GM21717 (cell line): Measurements from ENCODE around the gene FAM216B.
"Not testable (repeated sequence)": the region's sequence is repeated elsewhere in the genome, so short reads cannot be mapped to it uniquely, and the experiment has no call there.

ENCODE experiments used
- ATAC-seq: cut with Tn5 transposase; IDR thresholded peaks from one replicate; pipeline ENCODE4 v1.9.1; 2021; ENCODE audit warnings: mild to moderate bottlenecking, moderate library complexity; ENCODE audit not compliant: unreplicated experiment

Gene FAM216B

GRCh38 chr13:42777467-42777866, 3.9 kb upstream of the FAM216B start:
- ATAC-seq, result no peak

- no peak for ATAC-seq
These were observed 1.3 kb upstream of the FAM216B start for GRCh38 chr13:42780044-42780443.

DNA sequence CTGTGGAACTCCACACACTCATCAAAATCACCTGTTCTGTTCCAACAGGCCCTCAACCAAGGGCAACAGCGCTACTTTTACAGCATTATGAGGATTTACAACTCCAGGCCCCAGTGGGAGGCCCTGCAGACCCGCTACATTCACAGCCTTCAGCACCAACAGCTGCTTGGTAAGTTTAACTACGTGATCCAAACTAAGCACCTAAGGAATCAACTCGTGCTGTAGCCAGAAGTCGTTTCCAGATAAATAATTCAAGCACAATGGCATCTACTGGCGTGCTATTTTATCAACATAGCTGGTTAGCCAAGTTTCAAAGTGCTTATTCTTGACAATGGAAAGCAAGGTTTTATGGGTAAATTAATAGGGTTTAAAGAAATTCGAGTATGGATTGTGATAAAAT, 5.3 kb downstream of the FAM216B start:
- no peak for ATAC-seq

DNA sequence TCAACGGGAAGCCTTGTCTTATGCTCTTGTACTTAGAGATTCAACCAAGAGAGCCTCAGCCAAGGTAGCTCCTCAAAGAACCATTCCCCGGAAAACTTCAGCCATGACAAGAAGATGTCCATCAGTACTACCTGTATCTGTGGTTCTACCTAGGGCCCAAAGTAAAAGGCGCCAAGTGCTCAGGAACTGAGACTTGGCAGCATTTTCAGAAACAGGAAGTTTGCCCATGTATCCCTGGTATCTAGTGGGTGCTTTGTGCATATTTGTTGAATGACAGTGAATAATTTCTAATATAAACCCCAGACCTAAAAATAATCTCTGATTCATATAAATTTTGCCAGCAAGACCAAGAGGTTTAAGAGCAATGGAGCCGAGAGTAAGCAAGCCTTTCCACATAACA, 7.2 kb downstream of the FAM216B start:
- ATAC-seq, result no peak

DNA sequence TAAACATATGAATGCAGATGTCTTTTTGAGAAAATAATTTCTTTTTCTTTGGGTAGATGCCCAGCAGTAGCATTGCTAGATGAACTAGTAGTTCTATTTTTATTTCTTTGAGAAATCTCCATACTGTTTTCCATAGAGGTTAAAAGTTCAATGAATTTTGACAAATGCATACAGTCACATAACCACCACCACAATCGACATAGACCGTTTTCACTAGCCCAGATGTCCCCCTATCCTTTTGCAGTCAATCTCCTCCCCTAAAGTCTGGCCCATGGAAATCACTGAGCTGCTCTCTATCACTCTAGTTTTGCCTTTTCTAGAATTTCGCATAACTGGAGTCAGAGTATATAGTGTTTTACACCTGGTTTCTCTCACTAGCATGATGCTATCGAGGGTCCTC, 10.8 kb downstream of the FAM216B start:
- no peak for ATAC-seq

- no peak for ATAC-seq
These were observed 13.3 kb downstream of the FAM216B start for GRCh38 chr13:42794577-42795275.

GRCh38 chr13:42795666-42796065, 14.3 kb downstream of the FAM216B start:
- ATAC-seq, result no peak

- no peak for ATAC-seq
These were observed 15.5 kb downstream of the FAM216B start for GRCh38 chr13:42796747-42797356.

DNA sequence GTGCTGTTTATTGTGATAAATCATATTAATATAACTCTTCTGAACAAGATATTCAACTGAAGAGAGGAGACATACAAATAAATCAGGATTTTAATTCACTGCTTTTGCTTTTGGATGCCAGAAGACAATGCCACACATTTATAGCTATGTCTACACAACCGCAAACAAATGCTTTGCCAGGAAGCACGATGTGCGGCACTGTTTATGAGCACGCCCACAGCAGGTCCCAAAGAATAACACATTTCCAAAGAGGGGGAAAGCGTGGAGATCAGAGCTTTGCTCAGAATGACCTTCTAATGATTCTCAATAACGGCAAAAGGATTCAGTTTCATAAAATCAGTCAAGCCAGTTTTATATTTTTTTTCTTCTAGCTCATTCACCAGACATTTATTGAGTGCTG, 16.7 kb downstream of the FAM216B start:
- ATAC-seq, result no peak

DNA sequence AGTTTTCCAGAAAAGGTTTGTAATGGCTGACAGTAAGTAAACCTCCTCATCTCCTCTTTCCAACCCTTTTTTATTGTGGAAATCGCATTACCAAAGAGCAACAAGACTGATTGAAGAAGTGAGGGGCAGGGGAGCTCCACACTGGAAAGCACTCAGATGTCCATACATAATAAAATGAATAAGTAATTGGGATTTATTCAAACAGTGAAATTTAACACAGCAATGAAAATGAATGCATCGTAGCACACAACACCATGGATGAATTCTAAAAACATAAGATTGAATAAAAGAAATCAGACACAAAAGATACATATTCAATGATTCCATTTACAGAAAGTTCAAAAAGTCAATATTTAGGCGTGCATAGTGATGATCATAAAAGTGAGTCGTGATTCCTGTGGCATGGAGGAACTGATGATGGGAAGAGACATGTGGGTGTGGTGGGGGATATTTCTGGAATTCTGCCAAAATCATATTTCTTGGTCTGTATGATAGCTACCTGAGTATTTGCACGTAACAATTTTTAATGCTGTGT, 18.8 kb downstream of the FAM216B start:
- no peak for ATAC-seq

DNA sequence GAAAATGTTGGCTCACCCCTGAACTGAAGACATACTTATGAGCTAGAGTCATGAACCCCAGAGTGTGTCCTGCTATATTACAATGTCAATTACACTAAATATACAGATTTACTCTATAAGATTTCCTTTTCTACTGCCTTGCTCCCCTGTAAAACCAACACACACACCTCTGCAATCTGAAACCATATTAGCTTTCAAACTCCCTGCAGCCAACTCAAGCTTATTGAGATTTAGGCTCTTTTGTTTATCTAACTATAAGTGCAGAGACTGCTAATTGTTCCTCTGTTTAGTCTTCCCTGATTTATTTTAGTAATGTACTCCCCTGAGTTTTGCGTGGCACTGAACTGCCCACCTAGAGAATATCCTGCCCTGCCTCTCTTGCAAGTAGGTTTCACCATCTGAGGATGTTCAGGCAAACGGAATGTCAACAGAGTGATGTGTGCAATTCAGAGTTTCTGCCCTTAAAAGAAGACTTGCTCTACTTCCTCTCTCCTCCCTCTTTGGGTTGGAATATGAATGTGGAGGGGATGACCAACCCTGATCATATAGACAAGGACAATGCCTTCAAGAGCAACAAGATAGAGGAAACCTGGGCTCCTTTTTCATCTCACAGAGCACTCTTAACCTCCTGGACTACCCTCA, 22.3 kb downstream of the FAM216B start:
- no peak for ATAC-seq

DNA sequence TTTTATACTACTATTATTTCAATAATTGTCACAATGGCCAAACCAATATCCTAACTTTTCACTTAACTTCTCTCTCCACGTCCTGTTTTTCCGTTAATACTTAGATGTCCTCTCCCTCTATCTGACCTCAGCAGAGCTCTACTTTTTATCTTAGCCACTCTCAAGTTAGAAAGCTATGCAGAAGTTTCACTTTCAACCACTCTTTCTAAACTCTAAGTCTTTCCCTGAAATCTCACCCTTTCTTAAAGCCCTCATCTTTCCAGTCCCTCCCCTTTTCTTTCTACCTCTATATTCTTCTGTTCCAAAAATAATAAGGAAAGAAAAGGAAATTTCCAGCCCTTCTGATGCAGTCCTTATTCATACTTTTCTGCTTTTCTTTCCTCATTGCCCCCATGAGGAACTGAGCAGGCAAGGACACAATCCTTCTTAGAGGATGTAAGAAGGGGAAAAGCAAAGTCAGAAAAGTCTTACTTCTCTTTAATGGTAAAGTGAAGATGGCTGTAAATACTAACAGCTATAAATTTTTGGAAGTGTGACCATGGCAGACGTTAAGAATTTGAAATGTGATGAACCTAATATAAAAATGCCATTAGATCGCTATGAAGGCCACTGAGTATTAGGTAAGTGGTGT, 23.0 kb downstream of the FAM216B start:
- peak; percentile 53 for ATAC-seq

DNA sequence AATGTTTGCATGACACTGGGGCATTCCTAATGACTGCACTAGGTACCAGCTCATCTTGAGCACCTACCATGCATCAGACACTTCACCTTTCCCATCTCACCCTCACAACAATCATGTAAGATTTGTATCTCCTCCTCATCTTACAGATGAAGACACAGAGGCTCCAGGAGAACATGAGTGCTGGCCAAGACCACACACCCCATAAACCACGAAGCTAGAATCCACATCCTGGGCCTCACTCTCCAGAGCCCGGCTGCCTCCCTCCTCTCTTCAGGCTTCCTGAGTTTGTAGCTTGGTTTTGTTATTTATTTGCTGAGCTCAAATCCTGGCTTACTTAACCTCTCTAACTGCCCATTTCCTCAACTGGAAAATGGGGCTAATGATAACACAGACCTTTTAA, 25.9 kb downstream of the FAM216B start:
- no peak for ATAC-seq

DNA sequence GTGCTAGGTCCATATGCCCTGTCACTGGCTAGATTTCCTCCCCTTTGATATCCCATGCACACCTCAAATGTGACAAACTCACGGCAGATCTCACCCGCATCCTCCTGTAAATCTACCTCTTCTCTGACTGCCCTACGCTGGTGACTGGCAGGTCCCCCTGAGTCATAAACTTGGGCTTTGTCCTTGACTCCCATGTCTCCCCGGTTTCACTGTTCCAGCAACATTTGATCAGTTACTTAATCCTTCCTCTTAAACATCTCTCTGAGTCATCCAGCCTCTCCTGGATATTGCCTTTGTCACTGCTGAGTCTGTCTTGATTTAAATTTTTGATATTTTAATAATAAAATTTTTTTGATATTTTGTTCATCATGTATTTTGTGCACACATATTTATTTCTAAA, 26.5 kb downstream of the FAM216B start:
- no peak for ATAC-seq

DNA sequence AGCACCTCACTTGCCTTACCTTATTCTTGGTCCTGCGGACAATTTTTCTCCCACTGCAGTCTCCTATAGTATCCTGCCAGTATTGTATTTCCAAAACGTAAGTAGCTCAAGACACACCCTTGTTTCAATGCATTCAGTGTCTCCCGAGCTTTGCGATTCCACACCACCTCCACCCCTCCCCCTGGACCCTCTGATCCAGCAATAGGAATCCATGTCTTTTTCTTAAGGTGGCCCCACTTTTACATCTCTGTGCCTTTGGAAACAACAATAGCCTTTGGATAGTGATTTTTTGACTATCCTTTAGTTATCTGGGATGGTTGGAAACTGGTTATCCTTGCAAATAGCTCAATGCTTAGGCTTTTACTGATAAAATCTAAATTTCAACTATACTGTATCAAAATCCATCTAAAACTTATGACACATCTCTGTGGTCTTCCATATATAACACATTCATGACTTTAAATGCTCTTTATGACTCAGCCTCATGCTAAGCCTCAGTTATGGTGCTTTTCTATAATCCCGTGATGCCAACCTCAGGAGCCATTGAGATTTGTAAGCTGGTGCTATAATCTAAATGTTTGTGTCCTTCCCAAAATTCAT, 27.1 kb downstream of the FAM216B start:
- ATAC-seq, result no peak

GRCh38 chr13:42812316-42812715, 30.9 kb downstream of the FAM216B start:
- ATAC-seq, result no peak

DNA sequence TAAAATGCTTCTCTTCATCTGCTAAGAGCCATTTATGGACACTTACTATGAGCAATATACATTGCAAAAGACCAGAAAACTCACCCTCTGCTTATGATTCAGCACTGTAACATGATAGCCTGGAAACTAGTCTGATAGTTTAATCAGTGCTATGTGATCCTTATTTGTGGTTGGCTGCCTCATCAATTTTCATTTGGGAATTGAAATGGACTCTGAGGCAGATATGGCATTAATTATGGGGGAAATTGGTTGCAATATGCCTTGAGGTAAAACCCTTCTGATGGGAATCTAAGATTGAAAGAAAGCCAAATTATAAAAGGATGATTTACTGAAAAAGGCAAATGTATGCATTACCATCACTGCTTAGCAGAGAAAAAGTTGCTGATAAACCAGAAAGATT, 33.5 kb downstream of the FAM216B start:
- ATAC-seq, result no peak

GRCh38 chr13:42815681-42816080, 34.3 kb downstream of the FAM216B start:
- ATAC-seq, result no peak

GRCh38 chr13:42816538-42816937, 35.2 kb downstream of the FAM216B start:
- no peak for ATAC-seq

DNA sequence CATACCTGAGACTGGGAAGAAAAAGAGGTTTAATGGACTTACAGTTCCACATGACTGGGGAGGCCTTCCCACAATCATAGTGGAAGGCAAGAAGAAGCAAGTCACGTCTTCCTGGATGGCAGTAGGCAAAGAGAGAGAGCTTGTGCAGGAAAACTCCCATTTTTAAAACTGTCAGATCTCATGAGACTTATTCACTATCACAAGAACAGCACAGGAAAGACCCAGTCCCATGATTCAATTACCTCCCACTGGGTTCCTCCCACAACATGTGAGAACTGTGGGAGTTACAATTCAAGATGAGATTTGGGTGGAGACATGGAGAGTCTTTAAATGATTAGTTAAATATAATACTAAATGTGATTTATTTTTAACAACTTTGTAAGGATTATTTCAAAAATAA, 38.3 kb downstream of the FAM216B start:
- not testable (repeated sequence) for ATAC-seq

DNA sequence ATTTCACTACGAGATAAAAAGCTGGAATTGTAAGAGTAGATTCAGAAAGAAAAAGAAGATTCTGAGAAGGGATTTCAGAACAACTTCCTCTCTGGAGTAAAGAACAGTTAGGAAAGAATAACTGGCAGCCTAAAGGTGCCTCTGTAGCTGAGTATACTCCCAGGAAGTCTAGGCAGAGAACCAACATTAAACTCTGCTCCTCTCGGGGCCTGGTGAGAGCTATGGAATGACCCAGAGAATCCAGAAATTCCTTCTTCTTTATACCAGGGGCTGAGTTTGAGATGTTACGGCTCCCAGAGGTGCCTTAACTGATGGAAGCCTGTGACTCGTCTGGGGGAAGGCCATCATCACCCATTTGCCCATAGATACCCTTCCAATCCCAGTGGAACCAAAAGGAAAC, 39.1 kb downstream of the FAM216B start:
- ATAC-seq, result no peak
